SK-N-SH treated with all-trans-retinoic acid at 6 μM for 48 hours (cell line): ENCODE results near the gene BRME1.

Experiments used
- ATAC-seq: fragments of 200-7000 bp; cut with Tn5 transposase; 3 replicates; pipeline ENCODE4 v1.9.1; 2020; ENCODE audit warnings: mild to moderate bottlenecking, moderate library complexity
- ARNTL ChIP-seq: fragments of 450-650 bp; formaldehyde crosslinking; IDR thresholded peaks from 2 replicates; pipeline ENCODE4 v1.5.0; 2020; ENCODE audit warnings: low read depth, mild to moderate bottlenecking, moderate library complexity, borderline replicate concordance
- BACH2 ChIP-seq: fragments of 250-450 bp; sonication (Bioruptor Pico); IDR thresholded peaks from 2 replicates; pipeline ENCODE4 v1.9.0; 2021; ENCODE audit warnings: mild to moderate bottlenecking, borderline replicate concordance
- CREB5 ChIP-seq: fragments of 250-450 bp; sonication (Bioruptor Pico); IDR thresholded peaks from 2 replicates; pipeline ENCODE4 v1.5.1; 2020; ENCODE audit warnings: low read depth, mild to moderate bottlenecking, moderate library complexity
- CSDC2 ChIP-seq: fragments of 250-450 bp; sonication (Bioruptor Pico); IDR thresholded peaks from 2 replicates; pipeline ENCODE4 v1.5.0; 2020; ENCODE audit warnings: mild to moderate bottlenecking, moderate library complexity
- CSRNP3 ChIP-seq: fragments of 250-450 bp; sonication (Bioruptor Pico); IDR thresholded peaks from 2 replicates; pipeline ENCODE4 v1.5.1; 2021; ENCODE audit warnings: mild to moderate bottlenecking, moderate library complexity
- ESRRG ChIP-seq: fragments of 250-450 bp; sonication (Bioruptor Pico); IDR thresholded peaks from 2 replicates; pipeline ENCODE4 v1.6.1; 2021; ENCODE audit warnings: mild to moderate bottlenecking
- GLIS3 ChIP-seq: fragments of 250-450 bp; sonication (Bioruptor Pico); IDR thresholded peaks from 2 replicates; pipeline ENCODE4 v1.5.0; 2020; ENCODE audit warnings: mild to moderate bottlenecking, moderate library complexity
- ISL1 ChIP-seq: fragments of 250-450 bp; sonication (Bioruptor Pico); IDR thresholded peaks from 2 replicates; pipeline ENCODE4 v2.1.2; 2022; ENCODE audit warnings: mild to moderate bottlenecking, moderate library complexity
- OSR1 ChIP-seq: fragments of 250-450 bp; sonication (Bioruptor Pico); IDR thresholded peaks from 2 replicates; pipeline ENCODE4 v1.8.0; 2022; ENCODE audit warnings: moderate library complexity, mild to moderate bottlenecking, inconsistent platforms
- PATZ1 ChIP-seq: fragments of 250-450 bp; sonication (Bioruptor Pico); IDR thresholded peaks from 2 replicates; pipeline ENCODE4 v1.8.0; 2020; ENCODE audit warnings: mild to moderate bottlenecking, moderate library complexity, borderline replicate concordance
- POU6F1 ChIP-seq: fragments of 250-450 bp; sonication (Bioruptor Pico); IDR thresholded peaks from 2 replicates; pipeline ENCODE4 v1.8.0; 2021; ENCODE audit warnings: low read depth, mild to moderate bottlenecking, moderate library complexity, borderline replicate concordance
- PPARA ChIP-seq: fragments of 250-450 bp; sonication (Bioruptor Pico); IDR thresholded peaks from 2 replicates; pipeline ENCODE4 v1.5.0; 2020; ENCODE audit warnings: mild to moderate bottlenecking, borderline replicate concordance
- RARB ChIP-seq: fragments of 250-450 bp; sonication (Bioruptor Pico); IDR thresholded peaks from 2 replicates; pipeline ENCODE4 v1.8.0; 2021; ENCODE audit warnings: mild to moderate bottlenecking, moderate library complexity
- SNAI2 ChIP-seq: fragments of 250-450 bp; sonication (Bioruptor Pico); IDR thresholded peaks from 2 replicates; pipeline ENCODE4 v1.5.0; 2020; ENCODE audit warnings: mild to moderate bottlenecking, moderate library complexity
- TCF4 ChIP-seq: fragments of 250-450 bp; sonication (Bioruptor Pico); IDR thresholded peaks from 2 replicates; pipeline ENCODE4 v1.8.0; 2021; ENCODE audit warnings: mild to moderate bottlenecking, moderate library complexity, borderline replicate concordance
- TOX ChIP-seq: fragments of 250-450 bp; sonication (Bioruptor Pico); IDR thresholded peaks from 2 replicates; pipeline ENCODE4 v1.8.0; 2021; ENCODE audit warnings: mild to moderate bottlenecking, moderate library complexity, borderline replicate concordance
- TSHZ2 ChIP-seq: fragments of 250-450 bp; sonication (Bioruptor Pico); IDR thresholded peaks from 2 replicates; pipeline ENCODE4 v1.5.0; 2020; ENCODE audit warnings: mild to moderate bottlenecking, moderate library complexity
- ZC3H10 ChIP-seq: fragments of 250-450 bp; sonication (Bioruptor Pico); IDR thresholded peaks from 2 replicates; pipeline ENCODE4 v1.5.1; 2021; ENCODE audit warnings: mild to moderate bottlenecking, moderate library complexity
- ZFP3 ChIP-seq: fragments of 250-450 bp; sonication (Bioruptor Pico); IDR thresholded peaks from 2 replicates; pipeline ENCODE4 v1.5.0; 2020; ENCODE audit warnings: mild to moderate bottlenecking, moderate library complexity
- ZFP30 ChIP-seq: fragments of 450-650 bp; formaldehyde crosslinking; IDR thresholded peaks from 2 replicates; pipeline ENCODE4 v1.5.0; 2022; ENCODE audit warnings: mild to moderate bottlenecking, moderate library complexity
- ZNF565 ChIP-seq: fragments of 450-650 bp; formaldehyde crosslinking; conservative IDR thresholded peaks from 2 replicates; pipeline ENCODE4 v1.5.0; 2020; ENCODE audit warnings: low read depth, mild to moderate bottlenecking, moderate library complexity
- ZNF70 ChIP-seq: fragments of 450-650 bp; formaldehyde crosslinking; IDR thresholded peaks from 2 replicates; pipeline ENCODE4 v1.5.0; 2020; ENCODE audit warnings: mild to moderate bottlenecking, moderate library complexity
- ZNF8 ChIP-seq: fragments of 450-650 bp; formaldehyde crosslinking; IDR thresholded peaks from 2 replicates; pipeline ENCODE4 v1.5.0; 2020; ENCODE audit warnings: mild to moderate bottlenecking, moderate library complexity

BRME1 gene

GRCh38 chr19:13834244-13835069 is 71.5 kb downstream of the BRME1 start:
- ATAC-seq, result no peak
- TF ChIP-seq ZFP3 (CRISPR knock-in tag) (peak; percentile 68), ZNF8 (CRISPR knock-in tag) (no peak)

- peak; percentile 41 for ATAC-seq
- TF ChIP-seq PATZ1 (CRISPR knock-in tag) (peak; percentile 53; the same call in 1 of the 2 replicates), CSDC2 (CRISPR knock-in tag) (no peak), ARNTL (peak; percentile 47; the same call in 1 of the 2 replicates), ESRRG (CRISPR knock-in tag) (0 out of 2 replicates have a peak, but pooled peaks have one; percentile 39), ISL1 (CRISPR knock-in tag) (no peak), CREB5 (no peak; the same call in 1 of the 2 replicates), PPARA (no peak), BACH2 (CRISPR knock-in tag) (no peak), TCF4 (CRISPR knock-in tag) (no peak), SNAI2 (CRISPR knock-in tag) (no peak), TSHZ2 (CRISPR knock-in tag) (no peak), OSR1 (no peak), ZFP3 (CRISPR knock-in tag) (no peak), RARB (peak; percentile 83; the same call in 1 of the 2 replicates), ZC3H10 (peak; percentile 46; the same call in 1 of the 2 replicates), ZNF70 (no peak), ZNF8 (CRISPR knock-in tag) (no peak), TOX (CRISPR knock-in tag) (no peak; the same call in 1 of the 2 replicates), GLIS3 (CRISPR knock-in tag) (0 out of 2 replicates have a peak, but pooled peaks have one; percentile 11), ZNF565 (no peak), POU6F1 (no peak), ZFP30 (no peak), CSRNP3 (CRISPR knock-in tag) (peak; percentile 24; the same call in 1 of the 2 replicates)
These were observed 72.3 kb downstream of the BRME1 start for GRCh38 chr19:13833330-13834243.
